HG03039 (cell line): ENCODE data around the gene METTL26.

Source experiments
- ATAC-seq: cut with Tn5 transposase; IDR thresholded peaks from one replicate; pipeline ENCODE4 v1.9.1; 2021; ENCODE audit warnings: mild to moderate bottlenecking, moderate library complexity; ENCODE audit not compliant: unreplicated experiment

The METTL26 gene

GRCh38 chr16:675884-676564, 39.9 kb upstream of the METTL26 start:
- ATAC-seq = no peak

DNA sequence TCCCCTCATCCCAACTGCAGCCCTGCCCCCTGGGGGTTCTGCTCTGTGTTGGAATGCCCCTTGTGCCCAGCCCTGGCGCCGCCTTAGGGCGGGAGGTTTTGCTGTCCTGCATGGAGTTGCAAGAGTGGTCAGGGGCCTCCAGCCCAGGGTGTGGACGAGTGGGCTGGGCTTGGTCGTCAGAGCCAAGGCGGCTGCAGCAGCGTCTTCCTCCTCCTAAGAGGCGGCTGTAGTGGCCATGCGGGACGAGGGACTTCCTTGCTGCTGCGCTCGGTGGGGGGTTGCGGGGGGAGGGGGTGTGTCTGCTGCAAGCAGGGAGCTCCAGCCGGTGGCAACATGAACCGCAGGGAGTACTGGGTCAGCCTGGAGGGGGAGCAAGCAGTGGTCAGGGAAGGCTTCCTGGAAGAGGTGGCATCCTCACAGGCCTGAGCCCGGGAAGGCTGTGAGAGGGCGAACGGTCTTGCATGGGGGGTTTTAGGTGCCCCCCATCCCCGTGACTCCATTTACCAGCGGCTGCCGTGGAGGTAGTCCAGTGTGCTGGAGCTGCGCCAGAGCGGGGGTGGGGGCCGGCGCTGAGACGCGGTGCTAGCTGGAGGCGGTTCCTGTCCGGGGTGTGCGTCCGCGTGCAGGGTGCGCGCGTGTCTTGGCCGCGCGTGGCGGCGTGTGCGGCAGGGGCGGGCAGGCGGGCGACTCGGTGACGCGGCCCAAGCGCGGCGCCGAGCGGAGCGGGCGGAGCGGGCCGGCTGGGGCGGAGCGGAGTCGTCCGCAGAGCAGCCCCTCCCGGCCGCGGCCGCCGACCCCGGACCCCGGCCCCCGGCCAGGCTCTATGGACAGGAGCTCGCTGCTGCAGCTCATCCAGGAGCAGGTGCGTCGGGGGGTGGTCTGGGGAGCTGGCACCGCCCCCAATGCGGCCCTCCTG, 39.1 kb upstream of the METTL26 start, which contains the start of gene RHBDL1:
RHBDL1 (plus strand) TSS at position 704 of the 916 bp plus-strand sequence; CDS start at position 824, 120 bp downstream.
- no peak for ATAC-seq

DNA sequence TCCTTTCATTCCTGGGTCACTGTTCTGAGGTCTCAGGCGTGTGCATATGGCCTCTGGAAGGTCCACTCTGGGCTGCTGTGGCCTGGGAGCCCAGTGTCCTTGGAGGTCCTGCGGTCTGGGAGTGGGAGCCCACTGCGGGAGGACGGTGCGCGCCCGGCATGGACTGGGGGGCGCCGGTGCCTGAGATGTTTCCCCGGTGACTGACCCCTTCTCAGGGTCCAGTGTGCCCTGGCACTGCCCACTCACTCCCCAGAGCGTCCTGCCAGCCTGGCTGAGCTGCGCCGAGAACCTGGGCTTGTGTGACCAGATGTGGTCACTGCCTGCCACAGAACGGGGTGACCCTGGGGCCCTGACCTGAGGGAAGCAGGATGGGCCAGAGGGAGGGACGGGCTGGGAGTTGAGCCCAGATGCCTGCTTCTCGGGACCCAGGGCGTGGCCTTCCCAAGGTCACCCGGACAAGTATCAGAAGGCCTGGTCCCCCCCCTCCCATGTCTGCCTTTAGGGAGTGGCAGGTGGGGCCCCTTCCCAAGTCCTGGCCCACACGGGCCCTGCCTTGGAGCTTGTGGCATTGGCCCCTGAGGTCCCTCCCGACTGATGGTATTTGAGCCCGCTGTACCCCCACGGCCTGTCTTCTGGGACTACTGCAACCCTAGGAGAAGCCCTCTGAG, 38.2 kb upstream of the METTL26 start:
- ATAC-seq = no peak

GRCh38 chr16:673399-673991, 37.4 kb upstream of the METTL26 start:
- ATAC-seq = no peak

DNA sequence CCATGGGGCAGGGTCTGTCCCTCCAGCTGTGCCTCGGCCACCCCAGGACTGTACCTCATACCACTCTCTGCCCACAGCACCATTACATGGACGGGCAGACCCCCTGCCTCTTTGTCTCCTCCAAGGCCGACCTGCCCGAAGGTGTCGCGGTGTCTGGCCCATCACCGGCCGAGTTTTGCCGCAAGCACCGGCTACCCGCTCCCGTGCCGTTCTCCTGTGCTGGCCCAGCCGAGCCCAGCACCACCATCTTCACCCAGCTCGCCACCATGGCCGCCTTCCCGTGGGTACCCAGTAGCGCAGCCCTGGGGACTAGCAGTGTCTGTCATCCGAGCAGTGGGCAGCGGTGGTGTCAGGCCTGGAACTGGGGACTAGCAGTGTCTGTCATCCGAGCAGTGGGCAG, 36.7 kb upstream of the METTL26 start:
- no peak for ATAC-seq

- ATAC-seq = no peak
Measured at GRCh38 chr16:672371-672770, 36.3 kb upstream of the METTL26 start.

DNA sequence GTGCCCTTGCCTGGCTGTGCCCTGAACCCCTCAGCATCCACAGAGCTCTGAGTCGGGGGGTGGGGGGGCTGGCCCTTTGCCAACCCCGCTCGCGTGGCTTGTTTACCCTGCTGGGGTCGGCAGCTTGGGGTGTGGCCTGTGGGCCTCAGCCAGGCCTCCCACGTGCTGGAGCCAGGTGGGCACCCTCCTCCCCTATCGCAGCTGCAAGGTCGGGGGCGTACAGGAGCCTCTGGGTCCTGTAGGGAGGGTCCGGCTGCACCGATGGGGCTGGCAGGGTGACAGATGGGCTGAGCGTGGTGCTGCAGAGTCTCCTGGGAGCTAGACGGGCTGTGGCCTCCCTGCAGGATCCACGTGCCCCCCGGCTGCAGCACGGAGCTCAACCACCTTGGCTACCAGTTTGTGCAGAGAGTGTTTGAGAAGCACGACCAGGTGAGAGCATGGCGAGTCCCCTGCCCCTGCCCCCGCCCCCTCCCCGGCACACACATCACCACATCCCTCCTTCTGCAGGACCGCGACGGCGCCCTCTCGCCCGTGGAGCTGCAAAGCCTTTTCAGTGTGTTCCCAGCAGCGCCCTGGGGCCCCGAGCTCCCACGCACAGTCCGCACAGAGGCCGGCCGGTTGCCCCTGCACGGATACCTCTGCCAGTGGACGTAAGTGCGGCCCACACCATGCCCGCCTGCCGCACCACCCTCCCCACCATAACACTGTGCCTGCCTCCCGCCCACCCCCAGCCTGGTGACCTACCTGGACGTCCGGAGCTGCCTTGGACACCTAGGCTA, 35.4 kb upstream of the METTL26 start:
- no peak for ATAC-seq

DNA sequence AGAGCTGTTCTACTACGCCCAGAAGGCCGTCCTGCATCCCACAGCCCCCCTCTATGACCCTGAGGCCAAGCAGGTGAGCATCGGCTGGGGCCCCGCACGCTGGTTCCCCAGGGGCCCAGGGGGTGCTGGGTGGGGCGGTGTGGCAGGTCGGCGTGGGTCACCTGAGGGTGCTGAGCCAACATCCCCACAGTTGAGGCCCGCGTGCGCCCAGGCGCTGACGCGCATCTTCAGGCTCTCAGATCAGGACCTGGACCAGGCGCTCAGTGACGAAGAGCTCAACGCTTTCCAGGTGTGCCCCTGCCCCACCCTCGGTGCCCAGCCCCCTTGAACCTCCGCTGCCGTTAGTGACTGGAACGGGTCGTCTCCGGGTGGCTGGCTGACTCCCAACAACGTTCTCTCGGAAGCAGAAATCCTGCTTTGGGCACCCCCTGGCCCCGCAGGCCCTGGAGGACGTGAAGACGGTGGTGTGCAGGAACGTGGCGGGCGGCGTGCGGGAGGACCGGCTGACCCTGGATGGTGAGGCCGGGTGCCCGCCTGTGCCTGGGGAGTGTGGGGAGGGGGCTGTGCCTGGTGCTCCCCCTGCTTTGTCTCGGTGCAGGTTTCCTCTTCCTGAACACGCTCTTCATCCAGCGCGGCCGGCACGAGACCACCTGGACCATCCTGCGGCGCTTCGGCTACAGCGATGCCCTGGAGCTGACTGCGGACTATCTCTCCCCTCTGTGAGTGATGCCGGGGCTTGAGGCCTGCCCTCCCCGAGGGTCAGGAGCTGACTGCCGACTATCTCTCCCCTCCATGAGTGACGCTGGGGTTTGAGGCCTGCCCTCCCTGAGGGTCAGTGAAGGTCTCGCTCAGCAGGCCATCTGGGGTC, 34.6 kb upstream of the METTL26 start:
- ATAC-seq = no peak

DNA sequence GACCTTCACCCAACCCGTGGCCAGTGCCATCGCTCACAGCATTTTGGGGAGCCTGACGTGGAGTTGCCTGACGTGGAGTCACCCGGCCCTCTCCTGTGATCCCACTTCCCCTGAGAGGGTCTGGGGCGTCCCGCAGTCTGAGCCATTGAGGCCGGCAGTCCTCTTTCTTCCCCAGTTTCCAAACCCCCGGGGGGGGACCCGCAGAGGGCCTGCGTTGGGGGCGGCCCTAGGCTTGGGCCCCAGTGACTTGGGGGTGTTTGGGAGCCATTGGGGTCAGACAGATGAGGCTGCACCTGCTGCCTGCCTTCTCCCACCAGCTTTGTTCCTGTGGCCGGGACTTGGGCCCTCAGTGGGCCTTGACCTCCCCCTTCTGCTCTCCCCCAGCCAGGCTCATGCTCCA, 33.6 kb upstream of the METTL26 start:
- ATAC-seq = no peak

- ATAC-seq = no peak
Measured at GRCh38 chr16:668519-669171, 32.5 kb upstream of the METTL26 start.

GRCh38 chr16:667780-668518, 31.8 kb upstream of the METTL26 start, which contains the start of gene RHOT2:
Gene RHOT2, plus strand, starts transcription at chr16:668132. Its CDS starts 68 bp downstream, at chr16:668200.
- ATAC-seq = peak; percentile 74

DNA sequence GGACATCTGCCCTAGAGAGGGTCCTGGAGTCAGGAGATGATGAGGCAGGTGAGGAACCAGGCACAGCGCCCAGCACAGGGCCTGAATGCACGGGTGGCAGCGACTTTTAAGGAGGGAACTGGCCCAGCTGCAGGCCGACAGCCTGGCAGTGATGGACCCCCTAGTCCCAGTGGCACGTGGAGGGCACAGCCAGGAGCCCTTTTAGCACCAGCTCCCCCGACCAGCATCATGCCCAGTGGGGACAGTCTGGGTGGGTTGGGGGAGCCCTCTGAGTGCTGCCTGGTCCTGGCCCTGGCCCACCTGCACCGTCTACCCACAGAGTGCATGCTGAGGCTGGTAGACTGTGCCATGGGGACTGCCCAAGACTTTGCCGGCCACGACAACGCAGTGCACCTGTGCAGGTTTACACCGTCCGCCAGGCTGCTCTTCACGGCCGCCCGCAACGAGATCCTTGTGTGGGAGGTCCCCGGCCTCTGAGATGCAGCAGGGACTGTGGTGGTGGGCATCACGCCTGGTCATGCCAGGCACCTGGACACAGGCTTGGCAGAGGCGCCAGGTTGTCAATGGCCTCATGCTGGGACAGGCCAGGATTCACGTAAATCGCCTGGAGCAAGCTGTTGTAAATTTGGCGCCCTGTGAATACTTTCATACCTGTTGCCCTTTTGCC, 31.1 kb upstream of the METTL26 start:
- ATAC-seq = no peak

GRCh38 chr16:666572-666971, 30.5 kb upstream of the METTL26 start:
- ATAC-seq = no peak

DNA sequence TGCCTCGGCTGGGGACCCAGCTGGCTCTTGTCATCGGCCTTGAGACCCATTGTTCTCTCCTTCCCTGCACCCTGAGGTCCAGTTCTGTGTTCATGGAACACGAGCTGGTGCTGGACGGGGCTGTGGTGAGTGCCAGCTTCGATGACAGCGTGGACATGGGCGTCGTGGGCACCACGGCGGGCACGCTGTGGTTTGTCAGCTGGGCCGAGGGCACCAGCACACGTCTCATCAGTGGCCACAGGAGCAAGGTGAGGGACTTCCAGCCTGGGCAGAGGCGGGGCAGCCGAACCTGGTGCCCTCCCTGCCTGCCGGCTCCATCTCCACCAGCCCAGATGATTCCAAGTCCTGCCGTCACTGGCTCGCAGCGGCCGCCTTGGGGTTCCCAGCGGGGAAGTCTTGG, 26.5 kb upstream of the METTL26 start:
- no peak for ATAC-seq

DNA sequence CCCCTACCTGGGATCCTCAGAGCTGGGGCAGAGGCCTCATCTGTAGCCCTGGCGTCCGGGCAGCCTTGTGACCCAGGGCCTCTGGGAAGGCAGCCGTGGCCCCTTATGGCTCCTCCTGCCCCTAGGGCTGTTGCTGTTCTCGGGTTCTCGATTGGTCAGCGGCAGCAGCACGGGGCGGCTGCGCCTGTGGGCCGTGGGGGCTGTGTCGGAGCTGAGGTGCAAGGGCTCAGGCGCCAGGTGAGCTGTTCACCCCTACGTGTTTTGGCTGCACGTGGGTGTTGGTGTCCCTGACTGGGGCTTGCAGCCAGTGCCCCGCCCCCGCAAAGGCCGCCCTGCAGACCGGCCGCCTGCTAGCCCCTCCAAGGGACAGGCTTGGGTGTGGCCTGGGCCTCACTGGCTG, 26.0 kb upstream of the METTL26 start:
- no peak for ATAC-seq

DNA sequence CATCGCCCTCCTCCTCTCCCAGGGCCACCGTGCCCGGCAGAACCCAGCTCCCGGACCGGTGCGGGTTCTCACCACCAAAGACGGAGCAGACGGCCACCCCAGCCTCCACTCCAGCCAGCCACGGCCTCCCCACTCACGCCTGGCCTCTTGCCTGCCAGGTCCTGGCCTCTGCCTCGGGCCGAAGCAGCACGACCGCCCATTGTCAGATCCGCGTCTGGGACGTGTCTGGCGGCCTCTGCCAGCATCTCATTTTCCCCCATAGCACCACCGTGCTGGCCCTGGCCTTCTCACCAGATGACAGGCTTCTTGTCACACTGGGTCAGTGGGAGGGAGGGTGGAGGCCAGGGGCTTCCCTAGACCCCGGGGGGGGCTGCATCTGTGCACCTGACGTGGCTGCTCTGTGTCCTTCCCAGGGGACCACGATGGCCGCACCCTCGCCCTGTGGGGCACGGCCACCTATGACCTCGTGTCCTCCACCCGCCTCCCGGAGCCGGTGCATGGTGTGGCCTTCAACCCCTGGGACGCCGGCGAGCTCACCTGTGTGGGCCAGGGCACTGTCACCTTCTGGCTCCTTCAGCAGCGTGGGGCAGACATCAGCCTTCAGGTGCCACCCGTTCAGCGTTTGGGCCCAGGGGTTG, 25.2 kb upstream of the METTL26 start:
- no peak for ATAC-seq
